OCI-LY3 (cell line): ENCODE results near the gene TUBGCP5.

Experiments used
- H2AFZ ChIP-seq: fragments of 200-600, 300-600 bp; shearing (Covaris generic); 2 replicates; pipeline ENCODE4 v1.6.0; 2014; ENCODE audit warnings: antibody characterized with exemption, low read depth, low read length
- H3K27ac ChIP-seq: fragments of 200-600, 300-600 bp; sonication (generic); 2 replicates; pipeline ENCODE4 v1.5.1; 2014; ENCODE audit warnings: mild to moderate bottlenecking, low read length, moderate library complexity, mixed read lengths
- H3K27me3 ChIP-seq: fragments of 200-600, 300-600 bp; sonication (generic); 2 replicates; pipeline ENCODE4 v1.6.1; 2014; ENCODE audit warnings: low read depth, low read length, mixed read lengths
- H3K36me3 ChIP-seq: fragments of 200-600, 300-600 bp; sonication (generic); replicated peaks from 2 replicates; pipeline ENCODE3; 2014; ENCODE audit warnings: low read depth, low read length, mixed read lengths
- H3K4me1 ChIP-seq: fragments of 300-600, 200-600 bp; sonication (generic); 2 replicates; pipeline ENCODE4 v1.6.1; 2014; ENCODE audit warnings: low read length, mixed read lengths
- H3K4me2 ChIP-seq: fragments of 200-600, 300-600 bp; sonication (generic); 2 replicates; pipeline ENCODE4 v1.6.1; 2014; ENCODE audit warnings: low read length, mixed read lengths
- H3K4me3 ChIP-seq: fragments of 300-600, 200-600 bp; sonication (generic); 2 replicates; pipeline ENCODE4 v1.5.1; 2014; ENCODE audit warnings: antibody characterized with exemption, mild to moderate bottlenecking, low read length, moderate library complexity
- H3K79me2 ChIP-seq: fragments of 300-600, 200-600 bp; shearing (Covaris generic); 2 replicates; pipeline ENCODE4 v1.6.1; 2014; ENCODE audit warnings: mild to moderate bottlenecking, low read length, mixed read lengths
- H3K9ac ChIP-seq: fragments of 300-600, 200-600 bp; shearing (Covaris generic); 2 replicates; pipeline ENCODE4 v1.6.0; 2014; ENCODE audit warnings: mild to moderate bottlenecking, low read length, moderate library complexity
- H3K9me3 ChIP-seq: fragments of 200-600, 300-600 bp; shearing (Covaris generic); 2 replicates; pipeline ENCODE4 v1.6.1; 2014; ENCODE audit warnings: low read length, mixed read lengths; ENCODE audit not compliant: insufficient read depth
- H4K20me1 ChIP-seq: fragments of 200-600, 300-600 bp; sonication (generic); 2 replicates; pipeline ENCODE4 v1.6.1; 2016; ENCODE audit warnings: low read length, mixed read lengths; ENCODE audit not compliant: insufficient read depth
- EZH2phosphoT487 ChIP-seq: fragments of 200-600 bp; shearing (Covaris generic); IDR thresholded peaks from 2 replicates; pipeline ENCODE4 v1.6.1; 2018; ENCODE audit warnings: antibody characterized with exemption, mixed run types, low read depth
- TF ChIP-seq, protein P1 (sequence below): fragments of 200-600, 300-600 bp; sonication (generic); IDR thresholded peaks from 2 replicates; pipeline ENCODE4 v1.5.1; 2014; ENCODE audit warnings: antibody characterized with exemption, low read length, low read depth

Gene TUBGCP5

DNA sequence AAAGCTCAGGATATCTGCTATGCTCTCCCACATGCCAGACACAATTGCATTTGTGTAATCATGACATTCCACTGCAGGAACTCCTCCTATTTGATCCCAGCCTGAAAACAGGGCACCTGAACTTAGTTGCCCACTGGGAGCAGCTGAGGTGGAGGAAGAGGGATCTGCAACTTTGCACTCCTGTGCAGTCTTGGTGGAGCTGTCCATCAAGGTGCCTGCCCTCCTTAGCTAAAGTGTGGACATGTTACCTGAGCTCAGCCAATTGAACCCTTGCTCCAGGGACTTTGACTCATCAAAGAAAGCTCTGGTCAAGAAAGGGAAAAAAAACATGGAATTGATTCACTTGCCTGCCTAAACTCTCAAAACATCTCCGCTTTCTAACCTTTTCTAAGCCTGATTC lies 33.3 kb upstream of the TUBGCP5 start:
- TF ChIP-seq, protein P1, sequence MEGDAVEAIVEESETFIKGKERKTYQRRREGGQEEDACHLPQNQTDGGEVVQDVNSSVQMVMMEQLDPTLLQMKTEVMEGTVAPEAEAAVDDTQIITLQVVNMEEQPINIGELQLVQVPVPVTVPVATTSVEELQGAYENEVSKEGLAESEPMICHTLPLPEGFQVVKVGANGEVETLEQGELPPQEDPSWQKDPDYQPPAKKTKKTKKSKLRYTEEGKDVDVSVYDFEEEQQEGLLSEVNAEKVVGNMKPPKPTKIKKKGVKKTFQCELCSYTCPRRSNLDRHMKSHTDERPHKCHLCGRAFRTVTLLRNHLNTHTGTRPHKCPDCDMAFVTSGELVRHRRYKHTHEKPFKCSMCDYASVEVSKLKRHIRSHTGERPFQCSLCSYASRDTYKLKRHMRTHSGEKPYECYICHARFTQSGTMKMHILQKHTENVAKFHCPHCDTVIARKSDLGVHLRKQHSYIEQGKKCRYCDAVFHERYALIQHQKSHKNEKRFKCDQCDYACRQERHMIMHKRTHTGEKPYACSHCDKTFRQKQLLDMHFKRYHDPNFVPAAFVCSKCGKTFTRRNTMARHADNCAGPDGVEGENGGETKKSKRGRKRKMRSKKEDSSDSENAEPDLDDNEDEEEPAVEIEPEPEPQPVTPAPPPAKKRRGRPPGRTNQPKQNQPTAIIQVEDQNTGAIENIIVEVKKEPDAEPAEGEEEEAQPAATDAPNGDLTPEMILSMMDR = no peak
- TF ChIP-seq EZH2phosphoT487 = no peak
- Histone ChIP-seq H3K4me3 (no peak overlapping the region), H3K27me3 (peaks cover 20% of the 10 kb centered on the region), H3K4me2 (no peak overlapping the region), H3K9me3 (no peaks in the 10 kb centered on the region), H3K36me3 (no peaks in the 10 kb centered on the region), H3K79me2 (no peaks in the 10 kb centered on the region), H2AFZ (no peak overlapping the region), H3K9ac (no peak overlapping the region), H3K4me1 (no peaks in the 10 kb centered on the region), H4K20me1 (no peaks in the 10 kb centered on the region), H3K27ac (no peak overlapping the region)

DNA sequence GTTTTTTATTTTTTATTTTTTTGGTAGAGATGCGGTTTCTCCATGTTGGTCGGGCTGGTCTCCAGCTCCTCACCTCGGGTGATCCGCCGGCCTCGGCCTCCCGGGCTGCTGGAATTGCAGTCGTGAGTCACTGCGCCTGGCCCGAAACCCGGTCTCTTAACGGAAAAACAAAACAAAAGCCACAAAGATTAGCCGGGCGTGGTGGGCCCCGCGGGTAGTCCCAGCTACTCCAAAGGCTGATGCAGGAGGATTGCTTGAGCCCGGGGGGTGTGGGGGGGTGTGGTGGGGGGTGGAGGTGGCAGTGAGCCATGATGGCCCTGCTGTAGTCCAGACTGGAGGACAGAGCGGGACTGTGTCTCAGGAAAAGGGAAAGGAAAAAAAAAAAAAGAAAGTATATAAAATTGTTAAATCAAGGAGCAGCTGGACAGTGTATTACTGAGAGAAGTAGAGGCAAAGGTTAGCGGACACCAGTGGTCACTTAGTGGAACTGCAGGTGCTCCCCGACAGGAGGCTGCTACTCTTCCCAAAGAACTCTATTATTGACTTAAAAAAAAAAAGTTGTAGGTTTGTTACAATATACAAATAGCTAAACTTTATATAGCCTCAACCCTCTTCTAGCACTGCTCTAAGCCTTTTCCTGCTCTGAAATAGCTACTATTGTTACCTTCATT lies 30.3 kb upstream of the TUBGCP5 start:
- H2AFZ ChIP-seq = no peak overlapping the region
- H4K20me1 ChIP-seq = no peaks in the 10 kb centered on the region
- no peaks in the 10 kb centered on the region for H3K36me3 ChIP-seq
- no peaks in the 10 kb centered on the region for H3K4me1 ChIP-seq
- H3K4me2 ChIP-seq = no peak overlapping the region
- H3K27me3 ChIP-seq = peaks cover 15% of the 10 kb centered on the region
- H3K4me3 ChIP-seq = no peak overlapping the region
- no peak for TF ChIP-seq EZH2phosphoT487
- no peak overlapping the region for H3K27ac ChIP-seq
- no peaks in the 10 kb centered on the region for H3K79me2 ChIP-seq
- no peak overlapping the region for H3K9ac ChIP-seq
- H3K9me3 ChIP-seq = no peaks in the 10 kb centered on the region

DNA sequence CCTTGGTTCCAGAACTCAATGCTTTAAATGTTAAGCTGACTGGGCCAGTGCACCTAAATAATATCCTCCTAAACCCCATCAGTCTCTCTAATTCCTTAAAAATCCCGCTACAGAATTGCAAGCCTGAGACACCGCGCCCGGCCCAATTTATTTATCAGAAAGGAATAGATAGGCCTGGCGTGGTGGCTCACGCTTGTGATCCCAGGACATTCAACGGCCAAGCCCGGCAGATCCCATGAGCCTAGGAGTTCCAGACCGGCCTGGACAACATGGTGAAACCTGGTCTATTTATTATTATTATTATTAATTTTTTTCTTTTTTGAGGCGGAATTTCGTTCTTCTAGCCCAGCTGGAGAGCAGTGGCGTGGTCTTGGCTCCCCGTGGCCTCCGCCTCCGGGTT lies 28.0 kb upstream of the TUBGCP5 start:
- H3K9ac ChIP-seq = no peak overlapping the region
- TF ChIP-seq EZH2phosphoT487 = no peak
- TF ChIP-seq, protein P1 = no peak
- H3K27me3 ChIP-seq = no peaks in the 10 kb centered on the region
- no peaks in the 10 kb centered on the region for H3K4me1 ChIP-seq
- H3K79me2 ChIP-seq = no peaks in the 10 kb centered on the region
- H2AFZ ChIP-seq = no peak overlapping the region
- H4K20me1 ChIP-seq = no peaks in the 10 kb centered on the region
- H3K9me3 ChIP-seq = no peaks in the 10 kb centered on the region
- H3K4me3 ChIP-seq = no peak overlapping the region
- H3K36me3 ChIP-seq = no peaks in the 10 kb centered on the region
- H3K27ac ChIP-seq = no peak overlapping the region
- no peak overlapping the region for H3K4me2 ChIP-seq

DNA sequence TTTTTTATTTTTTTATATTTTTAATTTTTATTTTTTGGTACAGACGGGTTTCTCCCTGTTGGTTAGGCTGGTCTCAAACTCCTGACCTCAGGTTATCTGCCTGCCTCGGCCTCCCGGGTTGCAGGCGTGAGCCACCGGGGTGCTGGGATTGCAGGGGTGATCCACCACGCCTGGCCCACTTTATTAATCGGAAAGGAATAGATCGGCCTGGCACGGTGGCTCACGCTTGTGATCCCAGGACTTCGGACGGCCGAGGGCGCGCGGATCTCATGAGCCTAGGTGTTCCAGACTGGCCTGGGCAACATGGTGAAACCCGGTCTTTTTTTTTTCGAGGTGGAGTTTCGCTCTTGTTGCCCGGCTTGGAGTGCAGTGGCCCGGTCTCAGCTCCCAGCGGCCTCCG lies 26.5 kb upstream of the TUBGCP5 start:
- no peak overlapping the region for H3K4me2 ChIP-seq
- H3K79me2 ChIP-seq = no peaks in the 10 kb centered on the region
- no peaks in the 10 kb centered on the region for H3K36me3 ChIP-seq
- H3K4me3 ChIP-seq = no peak overlapping the region
- no peaks in the 10 kb centered on the region for H4K20me1 ChIP-seq
- H2AFZ ChIP-seq = no peak overlapping the region
- no peak overlapping the region for H3K9ac ChIP-seq
- H3K4me1 ChIP-seq = no peaks in the 10 kb centered on the region
- H3K27me3 ChIP-seq = no peaks in the 10 kb centered on the region
- H3K9me3 ChIP-seq = no peaks in the 10 kb centered on the region
- no peak overlapping the region for H3K27ac ChIP-seq
- TF ChIP-seq EZH2phosphoT487 = no peak
- TF ChIP-seq, protein P1 = no peak
